ENCODE results near the gene SUPT16H. TPM values are rescaled to one million over a fixed set of nuclear protein-coding genes. Genes with fewer than 3 reads are reported as not detected.

SUPT16H gene
- total RNA-seq, 1 experiment from 2014 or later, result 210 TPM

DNA sequence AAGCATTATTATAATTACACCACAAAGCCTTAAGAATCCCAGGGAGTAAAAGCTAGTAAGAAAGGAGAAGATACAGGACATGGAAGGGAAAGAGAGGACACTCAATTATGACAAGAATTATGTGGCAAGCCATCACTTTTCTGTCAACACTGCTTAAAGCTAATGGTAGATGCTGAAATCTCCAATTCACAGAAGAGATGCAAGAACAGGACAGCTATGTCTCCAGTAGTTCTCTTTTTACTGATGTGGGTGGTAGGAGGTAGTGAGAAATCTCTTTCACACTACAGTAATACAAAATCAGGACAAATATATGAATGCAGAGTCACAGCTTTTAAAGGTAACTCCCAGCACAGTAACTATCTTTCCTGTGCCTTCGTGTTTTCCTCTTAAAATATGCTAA is 42.9 kb upstream of the SUPT16H start:
- peaks cover 2% of the 10 kb centered on the region for H3K79me1 ChIP-seq (ENCODE audit: insufficient read depth, low read depth, low read length, poor library complexity, severe bottlenecking)
- H4K5ac ChIP-seq (ENCODE audit: insufficient read length, low read depth, low read length), result no peak overlapping the region
- H3K9ac ChIP-seq (ENCODE audit: extremely low read depth, insufficient read length, low read length), result no peak overlapping the region
- H2BK12ac ChIP-seq (ENCODE audit: insufficient read length, low read depth, low read length), result no peak overlapping the region
- WGBS (ENCODE audit: extremely low coverage, insufficient read length, low lambda C conversion rate), result no CpG with 5 or more reads among the region's 1 CpG
- Mint-ChIP-seq H3K9me3 (no peaks in the 10 kb centered on the region), H3K4me3 (no peak overlapping the region), H3K27ac (no peak overlapping the region; a peak in 1 of 7 replicates), H3K27me3 (ENCODE audit: low read depth) (no peaks in the 10 kb centered on the region), H3K36me3 (ENCODE audit: insufficient read depth in 1 of 3, low read depth in 3 of 3) (peaks cover 65 to 90% (median 89%) of the 10 kb centered on the region in 3 experiments; a peak in 6 of 7 replicates), H3K4me1 (no peaks in the 10 kb centered on the region)
- H3K9me3 ChIP-seq (ENCODE audit: control insufficient read depth, low read depth, low read length), result no peaks in the 10 kb centered on the region
- H3K23ac ChIP-seq (ENCODE audit: insufficient read length, low read depth, low read length), result no peak overlapping the region
- no peaks in the 10 kb centered on the region for H3K4me1 ChIP-seq (ENCODE audit: insufficient read depth, low read length)
- H3K79me2 ChIP-seq (ENCODE audit: insufficient read depth, low read length), result no peaks in the 10 kb centered on the region
- no peak overlapping the region for H2BK20ac ChIP-seq (ENCODE audit: low read depth, low read length, poor library complexity, severe bottlenecking)
- no peak overlapping the region for H3K4ac ChIP-seq (ENCODE audit: low read depth, low read length)
- H3K14ac ChIP-seq (ENCODE audit: insufficient read depth, low read length), result no peak overlapping the region
- H3K18ac ChIP-seq (ENCODE audit: insufficient read length, low read depth, low read length), result no peak overlapping the region
- no peak overlapping the region for H3K27ac ChIP-seq (ENCODE audit: insufficient read length, low read depth, low read length)
- H4K20me1 ChIP-seq (ENCODE audit: control insufficient read depth, insufficient read depth, insufficient read length), result no peaks in the 10 kb centered on the region
- no peak overlapping the region for H3K56ac ChIP-seq (ENCODE audit: insufficient read length, low read depth, low read length)
- H3T11ph ChIP-seq (ENCODE audit: low read length), result no peak overlapping the region
- no peak for DNase-seq
- H2AK5ac ChIP-seq (ENCODE audit: insufficient read length, low read length), result no peak overlapping the region
- H2BK15ac ChIP-seq (ENCODE audit: low read depth, low read length), result no peak overlapping the region
- no peak overlapping the region for H4K91ac ChIP-seq (ENCODE audit: insufficient read length, low read depth, low read length)
- no peaks in the 10 kb centered on the region for H3K23me2 ChIP-seq (ENCODE audit: insufficient read length, low read depth, low read length, poor library complexity, severe bottlenecking)
- H4K8ac ChIP-seq (replicated peaks; ENCODE audit: insufficient read length, low read depth, low read length), result no peak overlapping the region
- H3K4me2 ChIP-seq (ENCODE audit: insufficient read depth, insufficient read length, low read length), result no peak overlapping the region
- H2BK5ac ChIP-seq (ENCODE audit: insufficient read length, low read length), result no peak overlapping the region
- no peak overlapping the region for H2BK120ac ChIP-seq (ENCODE audit: low read depth, low read length, poor library complexity, severe bottlenecking)
- H2AFZ ChIP-seq (ENCODE audit: low read length), result no peak overlapping the region
- TF ChIP-seq, protein P1, sequence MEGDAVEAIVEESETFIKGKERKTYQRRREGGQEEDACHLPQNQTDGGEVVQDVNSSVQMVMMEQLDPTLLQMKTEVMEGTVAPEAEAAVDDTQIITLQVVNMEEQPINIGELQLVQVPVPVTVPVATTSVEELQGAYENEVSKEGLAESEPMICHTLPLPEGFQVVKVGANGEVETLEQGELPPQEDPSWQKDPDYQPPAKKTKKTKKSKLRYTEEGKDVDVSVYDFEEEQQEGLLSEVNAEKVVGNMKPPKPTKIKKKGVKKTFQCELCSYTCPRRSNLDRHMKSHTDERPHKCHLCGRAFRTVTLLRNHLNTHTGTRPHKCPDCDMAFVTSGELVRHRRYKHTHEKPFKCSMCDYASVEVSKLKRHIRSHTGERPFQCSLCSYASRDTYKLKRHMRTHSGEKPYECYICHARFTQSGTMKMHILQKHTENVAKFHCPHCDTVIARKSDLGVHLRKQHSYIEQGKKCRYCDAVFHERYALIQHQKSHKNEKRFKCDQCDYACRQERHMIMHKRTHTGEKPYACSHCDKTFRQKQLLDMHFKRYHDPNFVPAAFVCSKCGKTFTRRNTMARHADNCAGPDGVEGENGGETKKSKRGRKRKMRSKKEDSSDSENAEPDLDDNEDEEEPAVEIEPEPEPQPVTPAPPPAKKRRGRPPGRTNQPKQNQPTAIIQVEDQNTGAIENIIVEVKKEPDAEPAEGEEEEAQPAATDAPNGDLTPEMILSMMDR (conservative IDR thresholded peaks at IDR 0.05), result no peak
- H3K27me3 ChIP-seq (ENCODE audit: insufficient read depth, low read length), result no peaks in the 10 kb centered on the region
